RWPE2 (cell line): ENCODE data around the gene RASAL1.

ENCODE experiments used
- ATAC-seq: fragments of 200-7000 bp; cut with Tn5 transposase; 3 replicates; pipeline ENCODE4 v1.9.1; 2021; ENCODE audit warnings: low read depth
- DNase-seq: peaks from one replicate; pipeline ENCODE4 v3.0.0-alpha.2; 2020; ENCODE audit warnings: low spot score
- H3K27ac ChIP-seq: fragments of 450-650 bp; 2 replicates; pipeline ENCODE4 v1.5.1; 2017; ENCODE audit warnings: mild to moderate bottlenecking; ENCODE audit not compliant: poor library complexity, severe bottlenecking
- H3K27me3 ChIP-seq: fragments of 250-450 bp; sonication (Bioruptor Pico); 2 replicates; pipeline ENCODE4 v1.5.1; 2021; ENCODE audit warnings: mild to moderate bottlenecking, moderate library complexity; ENCODE audit not compliant: insufficient read depth, poor library complexity, severe bottlenecking
- H3K36me3 ChIP-seq: fragments of 250-450 bp; sonication (Bioruptor Pico); 2 replicates; pipeline ENCODE4 v1.5.1; 2020; ENCODE audit warnings: low read depth, mild to moderate bottlenecking, moderate library complexity
- H3K4me1 ChIP-seq: fragments of 250-450 bp; sonication (Bioruptor Pico); 2 replicates; pipeline ENCODE4 v1.5.1; 2021; ENCODE audit warnings: mild to moderate bottlenecking, moderate library complexity; ENCODE audit not compliant: insufficient read depth, poor library complexity, severe bottlenecking
- H3K4me3 ChIP-seq: fragments of 250-450 bp; sonication (Bioruptor Pico); 2 replicates; pipeline ENCODE4 v1.5.1; 2021; ENCODE audit warnings: mild to moderate bottlenecking, moderate library complexity; ENCODE audit not compliant: severe bottlenecking
- H3K9me3 ChIP-seq: fragments of 250-450 bp; sonication (Bioruptor Pico); 2 replicates; pipeline ENCODE4 v1.5.1; 2021; ENCODE audit warnings: mild to moderate bottlenecking, moderate library complexity; ENCODE audit not compliant: severe bottlenecking
- TF ChIP-seq, protein P1 (sequence below): fragments of 450-650 bp; IDR thresholded peaks from one replicate; pipeline ENCODE4 v1.5.1; 2017; ENCODE audit warnings: mild to moderate bottlenecking, moderate library complexity; ENCODE audit not compliant: poor library complexity, severe bottlenecking

RASAL1 gene

GRCh38 chr12:113089839-113090238, 45.7 kb downstream of the RASAL1 start:
- TF ChIP-seq, protein P1, sequence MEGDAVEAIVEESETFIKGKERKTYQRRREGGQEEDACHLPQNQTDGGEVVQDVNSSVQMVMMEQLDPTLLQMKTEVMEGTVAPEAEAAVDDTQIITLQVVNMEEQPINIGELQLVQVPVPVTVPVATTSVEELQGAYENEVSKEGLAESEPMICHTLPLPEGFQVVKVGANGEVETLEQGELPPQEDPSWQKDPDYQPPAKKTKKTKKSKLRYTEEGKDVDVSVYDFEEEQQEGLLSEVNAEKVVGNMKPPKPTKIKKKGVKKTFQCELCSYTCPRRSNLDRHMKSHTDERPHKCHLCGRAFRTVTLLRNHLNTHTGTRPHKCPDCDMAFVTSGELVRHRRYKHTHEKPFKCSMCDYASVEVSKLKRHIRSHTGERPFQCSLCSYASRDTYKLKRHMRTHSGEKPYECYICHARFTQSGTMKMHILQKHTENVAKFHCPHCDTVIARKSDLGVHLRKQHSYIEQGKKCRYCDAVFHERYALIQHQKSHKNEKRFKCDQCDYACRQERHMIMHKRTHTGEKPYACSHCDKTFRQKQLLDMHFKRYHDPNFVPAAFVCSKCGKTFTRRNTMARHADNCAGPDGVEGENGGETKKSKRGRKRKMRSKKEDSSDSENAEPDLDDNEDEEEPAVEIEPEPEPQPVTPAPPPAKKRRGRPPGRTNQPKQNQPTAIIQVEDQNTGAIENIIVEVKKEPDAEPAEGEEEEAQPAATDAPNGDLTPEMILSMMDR, result no peak
- H3K36me3 ChIP-seq, result no peaks in the 10 kb centered on the region
- H3K4me3 ChIP-seq, result no peak overlapping the region
- no peaks in the 10 kb centered on the region for H3K27me3 ChIP-seq
- H3K27ac ChIP-seq, result no peak overlapping the region
- DNase-seq (no peak), ATAC-seq (no peak)
- no peaks in the 10 kb centered on the region for H3K9me3 ChIP-seq
- H3K4me1 ChIP-seq, result no peaks in the 10 kb centered on the region

GRCh38 chr12:113088971-113089756, 46.4 kb downstream of the RASAL1 start:
- Histone ChIP-seq H3K9me3 (no peaks in the 10 kb centered on the region), H3K27ac (no peak overlapping the region), H3K4me1 (no peaks in the 10 kb centered on the region), H3K4me3 (no peak overlapping the region), H3K27me3 (no peaks in the 10 kb centered on the region), H3K36me3 (no peaks in the 10 kb centered on the region)
- TF ChIP-seq, protein P1, result no peak
- no peak for ATAC-seq
- DNase-seq, result no peak

- ATAC-seq, result no peak
- DNase-seq, result no peak
Observed at GRCh38 chr12:113088037-113088436, 47.5 kb downstream of the RASAL1 start.

DNA sequence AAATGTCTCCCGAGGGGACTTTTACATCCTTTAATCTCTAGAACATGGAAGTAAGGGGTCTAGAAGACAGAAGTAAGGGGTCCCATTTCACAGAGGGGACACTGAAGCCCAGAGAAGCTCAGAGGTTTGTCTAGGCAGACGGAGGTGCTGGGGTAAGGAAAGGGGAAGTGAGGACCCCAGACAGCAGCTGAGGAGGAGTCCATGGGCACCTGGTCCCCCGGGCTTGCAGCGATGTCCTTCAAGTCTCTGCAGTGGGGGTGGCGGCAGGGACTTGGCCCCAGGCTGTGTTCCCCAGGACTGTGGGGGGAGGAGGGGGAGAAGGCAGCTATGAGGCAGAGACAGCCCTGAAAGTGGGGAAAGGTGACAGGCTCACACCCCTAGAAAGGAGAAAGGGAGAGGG, 48.4 kb downstream of the RASAL1 start:
- H3K4me1 ChIP-seq, result no peaks in the 10 kb centered on the region
- H3K36me3 ChIP-seq, result no peaks in the 10 kb centered on the region
- H3K9me3 ChIP-seq, result no peaks in the 10 kb centered on the region
- TF ChIP-seq, protein P1, result no peak
- no peaks in the 10 kb centered on the region for H3K27me3 ChIP-seq
- ATAC-seq, result no peak
- no peak for DNase-seq
- H3K27ac ChIP-seq, result no peak overlapping the region
- no peak overlapping the region for H3K4me3 ChIP-seq

More at GRCh38 chr12:113088037-113088436, 47.5 kb downstream of the RASAL1 start:
- Histone ChIP-seq H3K4me3 (no peak overlapping the region), H3K27ac (no peak overlapping the region), H3K27me3 (no peaks in the 10 kb centered on the region), H3K36me3 (no peaks in the 10 kb centered on the region), H3K4me1 (no peaks in the 10 kb centered on the region), H3K9me3 (no peaks in the 10 kb centered on the region)
- TF ChIP-seq, protein P1, result no peak
